ENCODE data around the gene STXBP6.

DNA sequence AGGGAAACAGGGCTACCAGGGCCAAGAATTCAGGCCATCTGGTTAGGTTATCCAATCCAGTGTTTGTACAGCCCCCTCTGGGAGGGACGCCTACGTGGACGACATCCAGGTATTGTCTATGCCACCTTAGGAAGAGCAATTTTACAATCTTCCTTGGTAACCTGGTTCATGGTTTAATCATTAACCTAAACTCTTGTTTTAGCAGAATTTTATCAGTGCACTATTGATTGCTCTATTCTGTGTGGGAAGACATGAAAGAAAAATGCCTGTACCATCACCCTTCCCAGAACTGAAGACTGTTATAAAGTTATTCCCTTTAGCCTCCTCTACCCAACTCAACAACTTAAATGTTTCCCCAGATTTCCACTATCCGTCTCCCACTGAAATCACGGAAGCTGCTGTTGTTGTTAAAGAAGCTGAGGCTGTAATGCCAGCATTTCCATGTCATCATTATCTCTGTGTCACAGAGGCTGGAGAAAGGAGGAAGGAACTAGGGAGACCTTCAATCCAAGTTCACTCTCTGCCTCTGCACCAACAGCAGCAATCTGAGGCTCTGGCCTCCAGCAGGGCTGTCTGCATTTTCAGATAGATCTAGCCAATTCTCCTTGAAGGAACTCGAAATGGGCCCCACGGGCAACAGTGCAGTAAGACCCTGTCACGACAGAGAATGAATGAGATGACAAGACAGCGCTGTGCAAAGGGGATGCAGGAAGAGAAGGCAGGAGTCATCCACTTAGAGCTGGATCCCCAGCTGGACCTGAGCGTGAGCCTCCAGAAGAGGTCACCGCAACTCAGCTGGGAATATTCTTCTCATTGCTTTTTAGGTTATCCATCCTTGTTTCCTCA, 232.5 kb downstream of the STXBP6 start:
- TF ChIP-seq CTCF (IDR thresholded peaks at IDR 0.05; ENCODE audit: extremely low read depth in 1 of 2, insufficient read depth in 1 of 2, low read depth in 1 of 2, low read length in 2 of 2) (peak in 1 of 2 donors; percentile 6), POLR2A (IDR thresholded peaks at IDR 0.05; ENCODE audit: low read depth, low read length) (no peak), POLR2AphosphoS5 (IDR thresholded peaks at IDR 0.05; ENCODE audit: insufficient read depth, low read depth, low read length) (no peak)

Measured in endothelial cell of umbilical vein (primary cell).